ENCODE results near the gene SDR39U1.
A peak's percentile ranks its signal among the peaks of the same experiment; 100 is the strongest.

Gene SDR39U1

GRCh38 chr14:24441904-24442239, 704 bp downstream of the SDR39U1 start:
- peak; percentile 66 for DNase-seq

GRCh38 chr14:24441485-24441884, 1.1 kb downstream of the SDR39U1 start:
- no peak for DNase-seq

- DNase-seq = no peak
These were observed 1.8 kb downstream of the SDR39U1 start for GRCh38 chr14:24440606-24441399.

DNA sequence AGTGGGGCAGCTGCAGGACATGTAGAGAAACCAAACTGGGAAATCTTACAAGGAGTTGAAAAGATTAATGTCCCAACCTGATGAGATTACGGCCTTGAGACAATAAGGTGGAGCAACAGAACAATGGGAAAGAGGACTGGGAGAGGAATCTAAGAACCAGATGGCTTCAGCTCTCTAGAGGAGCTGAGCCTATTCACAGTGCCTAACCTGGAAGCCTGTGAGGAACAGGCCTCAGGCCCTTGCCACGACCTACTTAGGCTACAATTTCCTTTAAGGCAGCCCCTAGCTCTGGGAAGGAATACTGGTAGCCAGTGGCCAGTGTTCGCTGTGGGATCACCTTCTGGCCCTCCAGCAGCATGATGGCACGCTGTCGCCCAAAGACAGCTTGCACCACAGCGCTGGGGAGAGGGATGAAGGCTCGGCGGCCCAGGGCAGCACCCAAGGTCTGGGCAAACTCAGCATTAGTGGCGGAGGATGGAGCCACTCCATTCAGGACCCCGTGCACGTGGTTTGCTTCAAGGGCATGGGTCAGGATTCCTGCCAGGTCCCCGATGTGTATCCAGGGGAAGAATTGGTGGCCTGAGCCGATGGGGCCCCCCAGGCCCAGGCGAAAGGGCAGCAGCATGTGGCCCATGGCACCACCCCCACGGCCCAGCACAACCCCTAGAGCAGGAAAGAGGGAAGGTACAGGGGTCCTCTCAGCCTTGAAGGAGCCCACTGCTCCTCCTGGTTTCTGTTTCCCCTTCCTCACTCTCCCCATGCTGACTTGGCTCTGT, 2.6 kb downstream of the SDR39U1 start:
- no peak for DNase-seq

- no peak for DNase-seq
These were observed 3.3 kb downstream of the SDR39U1 start for GRCh38 chr14:24439257-24439656.

GRCh38 chr14:24438223-24439097, 4.1 kb downstream of the SDR39U1 start:
- DNase-seq = no peak

DNA sequence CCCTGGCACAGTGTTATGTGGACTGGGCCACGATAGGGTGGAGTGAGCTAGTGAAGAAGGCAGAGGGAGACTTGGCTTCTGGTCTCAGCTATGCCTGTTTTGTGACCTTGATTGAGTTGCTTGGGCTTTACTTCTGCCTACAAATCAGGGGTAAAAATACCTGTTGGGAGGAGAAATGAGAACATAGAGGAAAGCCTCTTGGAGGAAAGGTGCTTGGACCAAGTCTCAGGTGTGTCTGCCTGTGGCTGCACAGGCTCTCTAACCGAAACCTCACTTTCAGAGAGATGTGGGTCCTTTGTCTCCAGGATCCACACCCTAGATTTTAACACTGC, 4.9 kb downstream of the SDR39U1 start:
- DNase-seq = no peak

DNA sequence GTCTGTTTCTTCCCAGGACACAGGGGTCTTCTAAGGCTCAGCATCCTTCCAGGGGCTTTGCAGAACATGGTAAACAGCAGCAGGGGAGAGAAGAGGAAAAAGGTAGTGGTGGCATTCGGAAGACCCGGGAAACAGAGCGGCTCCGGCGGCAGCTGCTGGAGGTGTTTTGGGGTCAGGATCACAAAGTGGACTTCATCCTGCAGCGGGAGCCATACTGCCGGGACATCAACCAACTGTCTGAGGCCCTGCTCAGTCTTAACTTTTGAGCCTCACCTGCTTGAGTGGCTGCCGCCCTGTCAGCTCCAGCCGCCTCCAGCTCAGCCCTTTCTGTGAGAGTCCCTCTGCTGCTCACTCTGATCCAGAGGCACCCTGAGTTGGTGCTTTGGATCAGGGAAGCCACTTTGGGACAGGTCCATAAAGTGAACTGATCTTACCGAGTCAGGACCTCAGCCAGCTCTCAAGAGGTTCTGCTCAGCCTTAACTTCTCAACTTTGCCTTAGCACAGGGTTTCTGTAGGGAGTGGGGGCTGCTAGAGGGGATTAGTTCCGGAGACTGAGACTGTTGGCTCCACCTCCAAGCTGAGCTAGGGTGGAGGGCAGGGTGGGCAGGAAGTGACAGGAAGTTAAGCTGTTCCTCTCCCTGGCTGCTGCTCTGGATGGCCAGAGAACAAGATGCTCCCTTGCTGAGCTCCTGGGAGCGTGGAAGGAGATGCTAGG, 5.4 kb downstream of the SDR39U1 start:
- no peak for DNase-seq

- DNase-seq = peak; percentile 75
These were observed 6.1 kb downstream of the SDR39U1 start for GRCh38 chr14:24436355-24437019.

DNA sequence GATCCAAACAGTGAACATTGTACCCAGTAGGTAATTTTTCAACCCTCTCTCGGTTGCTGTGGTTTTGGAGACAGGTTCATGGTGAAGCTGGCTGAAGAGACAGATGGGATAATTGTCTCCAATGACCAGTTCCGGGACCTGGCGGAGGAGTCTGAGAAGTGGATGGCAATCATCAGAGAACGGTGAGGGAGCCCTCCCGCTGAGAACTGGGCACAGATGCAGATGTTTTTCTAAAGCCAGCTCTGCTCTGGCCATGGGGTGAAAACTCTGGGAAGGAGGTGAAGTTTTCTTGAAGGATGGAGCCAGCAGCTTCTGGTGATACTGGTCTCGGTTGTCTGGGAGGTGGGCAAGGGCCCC, 6.6 kb downstream of the SDR39U1 start:
- DNase-seq = no peak

DNA sequence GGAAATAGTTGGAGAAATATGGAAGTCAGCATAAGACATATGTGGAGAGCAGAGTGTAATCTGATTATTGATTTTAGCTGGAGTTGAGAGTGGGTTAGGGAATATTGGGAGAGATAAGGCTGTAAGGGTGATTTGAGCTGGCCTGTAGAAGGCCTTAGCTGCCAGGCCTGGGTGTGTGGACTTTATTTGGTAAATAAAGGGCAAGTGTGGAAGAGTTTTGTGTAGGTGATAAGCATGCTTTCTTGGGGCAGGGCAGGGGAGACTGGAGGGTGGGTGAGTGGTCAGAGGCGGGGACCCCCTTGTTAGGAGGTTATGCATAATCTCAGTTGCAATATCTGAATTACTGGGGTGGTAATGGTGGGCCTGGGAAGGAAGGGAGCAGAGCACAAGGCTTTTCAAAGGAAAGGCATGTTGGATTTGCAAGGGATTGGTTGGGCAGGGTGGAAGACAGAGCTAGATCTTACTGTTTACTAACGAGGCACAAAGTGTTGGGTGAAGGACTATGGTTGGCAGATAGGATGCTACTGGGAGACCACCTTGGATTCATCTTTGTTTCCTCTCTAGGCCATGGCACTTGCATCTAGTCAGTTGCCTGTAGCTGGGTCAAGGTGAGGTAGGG, 7.3 kb downstream of the SDR39U1 start:
- no peak for DNase-seq

- DNase-seq = no peak
These were observed 7.9 kb downstream of the SDR39U1 start for GRCh38 chr14:24434676-24435075.

DNA sequence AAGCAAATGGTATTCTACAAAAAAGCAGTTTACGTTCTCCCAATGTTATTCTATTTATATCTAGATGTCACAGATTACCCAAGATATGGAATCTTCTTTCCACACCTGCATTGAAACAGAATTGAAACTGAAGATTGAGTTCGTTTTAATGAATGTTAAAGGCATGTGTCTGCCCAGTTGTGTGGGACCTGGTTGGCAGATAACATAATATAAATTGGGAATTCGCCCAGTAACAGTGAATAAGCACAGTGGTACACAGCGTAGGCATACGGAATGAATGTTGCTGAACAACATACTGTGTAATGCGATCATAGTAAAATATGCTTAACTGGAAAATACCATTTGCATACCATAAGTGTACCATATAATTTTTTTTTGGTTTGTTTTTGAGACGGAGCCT, 8.5 kb downstream of the SDR39U1 start:
- no peak for DNase-seq

- DNase-seq = no peak
These were observed 10.1 kb downstream of the SDR39U1 start for GRCh38 chr14:24432259-24433131.

GRCh38 chr14:24431569-24432258, 10.9 kb downstream of the SDR39U1 start:
- DNase-seq = peak; percentile 89

DNA sequence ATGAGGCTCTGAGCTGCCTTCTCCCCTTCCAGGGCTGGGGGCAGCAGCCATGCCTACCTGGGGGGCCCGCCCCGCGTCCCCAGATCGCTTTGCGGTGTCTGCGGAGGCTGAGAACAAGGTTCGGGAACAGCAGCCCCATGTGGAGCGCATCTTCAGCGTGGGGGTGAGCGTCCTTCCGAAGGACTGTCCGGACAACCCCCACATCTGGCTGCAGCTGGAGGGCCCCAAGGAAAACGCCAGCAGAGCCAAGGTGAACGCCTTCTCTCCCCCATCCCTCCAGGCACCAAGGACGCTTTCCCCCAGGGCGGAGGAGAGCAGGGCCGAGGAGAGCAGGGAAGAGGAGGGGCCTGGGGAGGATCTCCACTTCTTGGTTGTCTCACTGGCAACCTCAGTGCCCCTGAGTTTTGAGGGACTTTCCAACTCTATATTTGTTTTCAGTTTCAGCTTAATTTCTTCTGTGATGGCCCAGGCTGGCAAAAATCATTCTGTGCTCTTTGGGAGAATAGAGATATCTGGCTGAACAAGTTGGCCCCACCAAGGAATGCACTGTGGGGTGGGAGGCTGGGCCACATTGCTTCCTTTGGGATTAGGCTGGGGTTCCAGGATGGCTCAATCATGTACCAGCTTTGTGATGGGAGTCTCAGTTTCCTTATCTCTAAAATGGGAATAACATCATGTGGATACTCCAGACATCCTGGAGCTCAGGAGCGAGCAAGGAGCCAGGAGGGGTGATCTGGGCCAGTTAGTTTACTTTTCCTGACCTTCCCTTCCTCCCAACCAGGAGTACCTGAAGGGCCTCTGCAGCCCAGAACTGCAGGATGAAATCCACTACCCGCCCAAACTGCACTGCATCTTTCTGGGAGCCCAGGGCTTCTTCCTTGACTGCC, 11.7 kb downstream of the SDR39U1 start:
- DNase-seq = no peak

- peak; percentile 56 for DNase-seq
These were observed 12.4 kb downstream of the SDR39U1 start for GRCh38 chr14:24430143-24430681.

DNA sequence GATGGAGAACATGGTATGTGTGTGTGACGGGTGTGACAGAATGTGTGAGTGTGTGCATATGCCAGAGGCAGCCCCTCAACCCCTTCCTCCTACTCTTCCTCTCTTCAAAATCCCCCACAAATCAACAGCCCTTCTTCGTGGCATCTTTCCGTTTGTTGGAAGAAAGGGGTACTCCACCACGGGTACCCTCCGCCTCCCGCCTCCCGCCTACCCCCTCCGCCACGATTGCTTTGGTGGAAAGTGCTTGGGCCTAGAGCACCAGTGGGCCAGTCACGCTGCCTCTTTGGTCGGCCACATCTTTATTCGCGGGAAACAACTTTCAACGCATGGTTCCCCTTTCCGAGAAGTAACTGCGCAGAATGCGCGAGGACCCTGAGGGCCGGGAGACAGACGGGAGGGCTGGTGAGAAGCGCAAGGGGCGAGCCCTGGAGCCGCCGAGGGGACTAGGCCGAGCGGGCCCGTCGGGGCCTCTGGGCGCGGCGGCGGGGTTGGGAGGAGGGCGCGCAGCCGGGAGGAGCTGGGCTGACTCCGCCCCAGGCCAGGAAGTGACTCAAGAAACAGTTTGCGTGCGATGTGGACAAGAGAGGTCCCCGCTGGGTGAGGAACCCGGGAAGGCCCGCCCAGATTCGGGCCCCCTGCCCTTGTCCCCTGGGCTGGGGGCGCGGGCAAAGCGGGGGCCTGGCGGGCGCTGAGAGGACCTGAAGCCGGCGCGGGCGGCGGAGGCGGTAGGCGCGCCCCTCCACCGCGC, 13.0 kb downstream of the SDR39U1 start, which contains the start of the genes CBLN3 and KHNYN:
CBLN3 (minus strand) TSS at position 274 of the 748 bp plus-strand sequence. CDS start 614 bp downstream, outside the sequence.
KHNYN (plus strand) TSS at position 560 of the 748 bp plus-strand sequence. CDS start 777 bp downstream, outside the sequence.
- DNase-seq = peak; percentile 90

Data from NCI-H510A treated with DMSO at 0.1 percent for 48 hours (cell line).